HG03342 (cell line): Measurements from ENCODE around the gene IKBKG.
"Not testable (repeated sequence)": the region's sequence is repeated elsewhere in the genome, so short reads cannot be mapped to it uniquely, and the experiment has no call there.

Experiments used
- ATAC-seq: cut with Tn5 transposase; IDR thresholded peaks from one replicate; pipeline ENCODE4 v1.9.1; 2021; ENCODE audit warnings: mild to moderate bottlenecking, moderate library complexity; ENCODE audit not compliant: unreplicated experiment

The IKBKG gene

DNA sequence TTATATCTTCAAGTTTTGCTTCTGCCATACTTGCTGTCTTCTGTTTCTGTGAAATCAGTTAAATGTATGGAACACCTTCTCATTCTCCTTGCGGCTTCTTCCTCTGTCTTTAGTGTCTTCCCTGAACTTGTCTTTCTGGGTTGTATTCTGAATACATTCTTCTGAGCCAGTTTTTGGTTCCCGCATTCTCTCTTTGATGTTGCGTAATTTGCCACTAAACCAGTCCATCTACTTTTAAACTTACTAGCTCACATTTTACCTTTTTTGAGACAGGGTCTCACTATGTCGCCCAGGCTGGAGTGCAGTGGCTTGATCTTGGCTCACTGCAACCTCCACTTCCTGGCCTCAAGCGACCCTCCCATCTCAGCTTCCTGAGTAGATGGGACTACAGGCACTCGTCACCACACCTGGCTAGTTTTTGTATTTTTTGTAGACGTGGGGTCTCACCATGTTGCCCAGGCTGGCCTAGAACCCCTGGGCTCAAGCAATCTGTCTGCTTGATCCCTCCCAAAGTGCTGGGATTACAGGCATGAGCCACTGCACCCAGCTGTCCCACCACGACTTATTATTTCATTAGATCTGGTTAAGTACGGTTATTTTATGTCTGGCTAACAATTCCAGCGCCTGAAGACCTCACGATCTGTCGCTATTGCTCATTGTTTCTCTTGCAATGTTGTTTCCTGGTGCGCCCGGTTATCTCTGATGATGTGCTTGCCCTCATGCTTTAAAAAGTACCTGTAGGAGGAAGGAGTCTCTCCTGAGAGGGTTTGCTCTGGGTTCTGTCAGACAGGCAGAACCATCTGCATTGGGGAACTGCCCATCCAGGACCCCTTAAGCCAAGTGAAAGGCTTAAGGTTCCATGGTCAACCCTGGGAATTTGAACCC lies 21.6 kb upstream of the IKBKG start:
- ATAC-seq, result no peak

GRCh38 chrX:154526901-154527675 lies 20.3 kb upstream of the IKBKG start:
- no peak for ATAC-seq

GRCh38 chrX:154529206-154529612 lies 18.2 kb upstream of the IKBKG start:
- no peak for ATAC-seq

DNA sequence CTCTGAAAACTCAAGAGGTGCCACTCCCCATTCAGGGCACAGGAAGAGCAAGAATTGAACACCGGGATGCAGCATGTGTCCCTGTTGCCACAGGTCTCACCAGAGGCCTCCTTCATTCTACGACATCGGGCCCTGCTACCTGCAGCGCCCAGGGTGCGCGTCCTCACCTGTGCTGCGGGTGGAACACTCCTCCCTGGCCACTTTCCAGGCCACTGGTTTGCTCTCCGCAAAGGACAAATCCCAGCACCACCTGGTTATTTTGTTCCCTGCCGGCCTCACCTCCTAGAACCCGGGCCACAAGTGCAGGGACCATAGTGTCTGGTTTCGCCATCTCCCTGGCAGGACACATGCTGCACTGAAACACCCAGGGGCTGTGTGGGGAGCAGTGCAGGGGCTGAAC lies 17.1 kb upstream of the IKBKG start:
- no peak for ATAC-seq

DNA sequence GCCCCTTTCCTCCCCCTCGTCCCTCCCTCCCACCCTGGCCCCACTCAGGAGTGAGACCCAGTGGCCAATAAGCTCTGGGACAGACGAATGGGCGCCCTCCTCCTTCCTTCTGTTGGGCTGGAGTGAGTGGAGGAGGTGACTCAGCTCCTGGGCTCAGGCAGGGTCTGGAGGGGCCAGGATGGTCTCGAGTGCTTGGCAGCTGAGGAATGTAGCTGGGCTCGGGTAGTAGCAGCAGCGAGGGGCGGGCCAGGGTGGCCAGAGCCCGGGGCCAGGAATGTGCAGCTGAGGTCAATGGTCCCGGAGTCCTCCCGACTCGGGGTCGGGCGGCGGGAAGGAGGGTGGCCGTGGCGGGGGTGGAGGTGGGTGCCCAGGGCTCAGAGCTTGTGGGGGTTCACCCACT lies 15.8 kb upstream of the IKBKG start:
- ATAC-seq, result no peak

GRCh38 chrX:154532690-154533089 lies 14.7 kb upstream of the IKBKG start:
- ATAC-seq, result no peak

DNA sequence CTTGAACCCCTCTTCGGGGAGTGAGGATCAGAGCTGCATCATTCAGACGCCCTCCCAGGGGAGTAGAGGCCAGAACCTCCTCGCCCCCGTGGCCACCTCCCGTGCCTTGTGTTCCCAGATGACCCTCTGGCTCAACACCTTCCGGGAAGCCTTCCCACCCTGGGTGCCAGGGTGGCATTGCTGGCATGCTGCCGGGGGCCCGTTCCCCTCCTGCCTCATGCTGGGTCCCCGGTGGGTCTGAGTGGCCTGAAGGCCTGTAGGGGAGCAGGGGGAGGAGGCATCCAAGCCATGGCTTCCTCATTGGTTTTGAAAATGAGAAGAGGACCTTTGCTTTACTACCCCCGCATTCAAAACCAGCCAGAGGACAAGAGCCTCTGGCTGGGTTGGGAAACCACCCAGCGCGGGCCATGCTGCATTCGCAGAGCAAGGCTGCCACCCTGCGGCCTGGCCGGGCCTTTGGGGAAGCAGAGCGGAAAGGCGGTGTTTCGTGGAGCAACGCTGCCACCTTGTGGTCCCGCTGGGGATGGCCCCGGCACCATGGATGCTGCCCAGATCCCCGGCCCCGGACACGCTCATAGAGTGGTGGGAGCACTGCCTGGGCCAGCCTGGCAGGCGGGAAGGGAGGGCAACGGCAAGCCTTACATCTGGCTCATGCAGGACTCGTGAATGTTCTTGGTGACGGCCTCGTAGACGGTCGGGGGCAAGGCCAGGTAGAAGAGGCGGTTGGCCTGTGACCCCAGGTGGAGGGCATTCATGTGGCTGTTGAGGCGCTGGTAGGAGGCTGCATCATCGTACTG lies 12.7 kb upstream of the IKBKG start:
- peak; percentile 86 for ATAC-seq

- no peak for ATAC-seq
These were observed 11.5 kb upstream of the IKBKG start for GRCh38 chrX:154535892-154536291.

- no peak for ATAC-seq
These were observed 8.3 kb upstream of the IKBKG start for GRCh38 chrX:154539077-154539476.

DNA sequence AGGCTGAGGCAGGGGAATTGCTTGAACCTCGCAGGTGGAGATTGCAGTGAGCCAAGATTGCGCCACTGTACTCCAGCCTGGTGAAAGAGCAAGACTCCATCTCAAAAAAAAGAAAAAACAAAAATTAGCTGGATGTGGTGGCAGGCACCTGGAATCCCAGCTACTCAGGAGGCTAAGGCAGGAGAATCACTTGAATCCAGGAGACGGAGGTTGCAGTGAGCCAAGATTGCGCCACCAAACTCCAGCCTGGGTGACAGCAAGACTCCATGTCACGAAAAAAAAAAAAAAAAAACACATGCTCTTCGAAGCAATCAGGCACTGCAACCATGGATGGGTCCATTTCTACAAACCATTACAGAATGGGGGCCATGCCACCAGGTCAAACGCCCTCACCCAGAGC lies 7.1 kb upstream of the IKBKG start:
- ATAC-seq, result not testable (repeated sequence)

- ATAC-seq, result no peak
These were observed 6.4 kb upstream of the IKBKG start for GRCh38 chrX:154540897-154541535.

DNA sequence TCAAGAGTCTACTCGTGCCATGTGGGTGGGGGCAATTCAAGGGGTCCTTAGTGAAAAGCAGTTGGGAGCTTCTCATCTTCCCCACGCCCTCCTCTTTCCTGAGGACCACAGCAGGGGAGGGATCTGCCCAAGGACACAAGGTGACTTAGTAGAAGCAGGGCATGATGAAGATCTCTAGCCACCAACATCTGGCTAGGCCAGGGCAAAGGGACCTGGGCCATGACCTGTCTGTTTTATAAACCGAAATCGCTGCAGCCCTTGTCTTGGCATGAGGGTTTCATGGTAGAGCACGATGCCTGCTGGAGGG lies 5.9 kb upstream of the IKBKG start:
- ATAC-seq, result no peak

DNA sequence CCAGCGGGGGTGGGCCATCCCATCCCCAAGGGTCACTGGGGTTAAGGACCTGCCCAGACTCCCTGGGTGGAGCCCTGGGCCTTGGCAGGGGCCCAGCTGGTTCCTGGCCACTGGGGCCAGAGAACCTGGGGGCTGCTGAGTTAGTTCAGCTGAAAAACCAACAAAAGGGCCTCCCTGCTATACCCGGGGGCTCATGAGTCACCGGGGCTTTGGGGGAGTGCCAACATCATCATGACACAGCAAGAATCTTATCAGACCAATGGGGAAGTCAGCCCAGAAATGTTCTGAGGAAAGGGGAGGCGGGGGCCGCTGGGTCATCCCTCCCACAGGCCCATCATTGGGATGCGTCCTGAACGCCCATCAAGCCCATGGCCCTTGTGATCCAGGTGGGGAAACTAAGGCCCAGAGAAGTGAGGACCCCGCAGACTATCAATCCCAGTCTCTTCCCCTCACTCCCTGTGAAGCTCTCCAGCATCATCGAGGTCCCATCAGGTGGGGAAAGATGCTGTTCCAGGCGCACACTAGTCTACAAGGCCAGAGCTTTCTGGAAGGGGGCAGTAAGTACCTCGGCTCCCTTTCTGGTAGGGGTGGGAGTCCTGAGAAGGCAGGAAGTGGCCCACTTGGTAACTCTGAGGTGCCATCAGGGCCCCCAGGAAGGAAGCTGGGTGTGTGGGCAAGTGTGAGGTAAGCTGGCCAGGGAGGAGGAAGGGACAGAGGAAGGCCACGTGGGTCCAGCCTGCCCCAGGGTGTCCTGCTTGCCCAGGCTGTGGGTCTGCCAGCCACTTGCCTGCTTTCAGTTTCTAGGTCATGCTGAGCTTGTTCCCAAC lies 5.3 kb upstream of the IKBKG start:
- no peak for ATAC-seq

DNA sequence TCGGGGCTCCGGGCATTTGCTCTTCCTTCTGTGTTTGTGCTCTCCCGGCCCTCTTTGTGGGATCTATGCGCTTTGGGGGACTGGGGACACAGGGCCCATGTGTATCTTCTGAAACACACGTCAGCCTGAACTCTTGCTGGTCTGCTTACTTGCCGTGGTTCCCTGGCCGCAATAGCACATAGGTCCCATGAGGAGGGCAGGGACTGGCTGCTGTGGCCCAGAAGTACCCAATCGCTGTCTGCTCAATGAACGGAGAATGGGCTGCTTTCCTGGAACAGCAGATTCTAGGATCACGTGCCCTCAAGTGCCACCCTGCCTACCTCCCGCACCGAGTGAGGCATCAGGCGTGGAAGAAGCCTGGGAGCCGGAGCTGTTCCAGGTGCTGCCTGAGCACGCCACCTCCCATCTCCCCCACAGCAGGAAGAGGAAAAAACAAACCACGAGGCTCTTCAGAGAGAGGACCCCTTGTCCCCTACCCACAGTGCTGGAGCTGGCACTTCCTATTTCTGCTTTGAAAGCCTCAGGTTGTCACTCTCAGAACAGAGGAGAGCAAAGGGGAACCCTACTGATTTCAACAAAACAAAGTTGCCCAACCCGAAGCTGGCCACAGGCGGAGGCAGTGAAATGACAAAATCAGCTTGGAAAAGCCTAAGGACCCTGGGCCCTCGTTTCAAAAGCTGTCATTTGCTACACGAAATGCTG lies 4.5 kb upstream of the IKBKG start:
- ATAC-seq, result no peak

DNA sequence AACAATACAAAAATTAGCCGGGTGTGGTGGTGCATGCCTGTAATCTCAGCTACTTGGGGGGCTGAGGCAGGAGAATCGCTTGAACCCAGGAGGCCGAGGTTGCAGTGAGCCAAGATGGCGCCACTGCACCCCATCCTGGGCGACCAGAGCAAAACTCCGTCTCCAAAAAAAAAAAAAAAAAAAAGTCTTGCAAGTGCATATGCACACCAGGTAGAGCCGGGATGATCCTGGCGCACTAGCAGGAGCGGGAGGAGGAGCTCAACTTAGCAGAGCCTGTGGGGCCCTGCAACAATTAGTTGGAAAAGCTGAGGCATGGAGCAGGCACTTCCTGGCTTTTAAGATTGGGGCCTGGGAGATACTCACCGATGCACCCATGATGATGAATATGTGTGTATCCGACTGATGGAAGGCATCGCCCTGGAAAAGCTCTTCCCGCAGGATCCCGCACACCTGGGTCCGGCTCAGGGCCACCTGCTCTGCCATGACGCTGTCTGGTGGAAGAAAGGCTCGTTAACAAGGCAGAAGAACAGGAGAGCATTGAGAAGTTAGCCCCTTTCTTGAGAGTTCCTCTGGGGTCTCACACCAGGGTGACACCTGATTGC lies 1.6 kb upstream of the IKBKG start:
- no peak for ATAC-seq

DNA sequence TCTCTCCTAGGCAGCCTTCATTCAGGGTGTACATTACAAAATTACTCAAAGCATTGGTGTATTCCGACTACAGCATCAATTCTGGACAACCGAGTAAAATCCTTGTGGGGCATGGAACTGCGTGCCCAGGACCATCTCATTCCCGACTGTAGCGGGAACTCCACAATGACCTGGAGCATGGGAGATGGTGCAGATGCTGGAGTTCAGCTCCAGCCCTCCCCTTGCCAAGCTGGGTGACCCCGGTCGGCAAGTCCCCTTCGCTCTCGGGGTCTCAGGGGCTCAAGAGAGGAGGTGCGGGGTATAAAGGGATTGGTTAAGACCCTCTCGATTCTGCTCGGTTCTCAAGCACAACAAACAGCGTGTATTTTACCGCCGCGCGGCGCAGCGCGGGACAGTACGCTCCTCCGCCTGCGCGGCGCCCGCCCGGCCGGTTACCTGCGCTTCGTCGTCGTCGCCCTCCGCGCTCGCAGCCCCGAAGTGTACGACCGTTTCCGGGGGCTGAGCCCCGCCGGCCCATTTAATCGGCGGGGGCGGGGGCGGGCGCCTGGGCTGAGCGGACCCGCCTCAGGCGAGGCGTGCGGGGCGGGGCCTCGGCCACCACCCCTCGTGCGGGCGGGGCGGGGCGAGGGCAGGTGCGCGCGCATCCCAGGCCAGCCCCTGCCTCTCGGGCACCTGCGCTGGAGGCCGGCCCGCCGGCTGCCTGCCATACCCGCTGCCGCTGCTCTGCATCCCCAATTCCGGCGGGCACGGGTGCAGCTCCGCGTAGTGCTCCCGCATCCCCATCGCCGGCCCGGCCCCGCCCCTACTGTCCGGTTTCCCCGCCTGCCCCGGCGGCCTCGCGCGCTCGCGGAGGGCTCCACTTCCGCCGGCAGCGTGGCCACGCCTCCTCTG lies 821 bp upstream of the IKBKG start, which contains the start of gene G6PD:
Gene G6PD, minus strand, starts transcription at position 493 of the 891 bp plus-strand sequence. CDS start 691 bp downstream, outside the sequence.
- ATAC-seq, result peak; percentile 38

DNA sequence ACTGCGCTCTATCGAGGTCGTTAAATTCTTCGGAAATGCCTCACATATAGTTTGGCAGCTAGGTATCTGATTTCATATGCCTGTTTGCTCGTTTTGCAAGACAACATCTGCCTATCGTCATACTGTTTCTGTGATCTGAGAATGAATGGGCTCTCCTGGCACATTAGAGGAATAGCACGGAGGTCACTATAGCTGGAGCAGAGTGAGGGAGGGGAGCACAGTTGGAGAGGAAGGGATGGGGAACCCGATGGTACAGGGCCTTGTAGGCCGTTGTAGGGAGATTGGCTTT lies 552 bp downstream of the IKBKG start:
- ATAC-seq, result no peak

DNA sequence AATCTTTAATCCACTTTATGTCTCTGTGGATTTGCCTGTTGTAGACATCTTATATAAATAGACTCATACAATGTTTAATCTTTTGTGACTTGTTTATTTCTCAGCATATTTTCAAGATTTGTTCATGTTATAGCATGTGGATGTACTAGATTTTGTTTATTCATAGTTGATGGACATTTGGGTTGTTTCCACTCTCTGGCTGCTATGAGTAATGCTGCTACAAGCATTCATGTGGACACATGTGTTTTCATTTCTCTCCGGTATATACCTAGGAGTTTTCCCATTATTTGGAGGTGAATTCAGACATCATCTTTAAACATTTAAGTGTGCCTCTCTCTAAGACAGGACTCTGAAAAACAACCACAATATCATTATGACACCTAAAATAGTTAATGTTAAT lies 2.3 kb downstream of the IKBKG start:
- no peak for ATAC-seq
